ENCODE data around the gene ANXA2R. TPM values are rescaled to one million over a fixed set of nuclear protein-coding genes. Genes with fewer than 3 reads are reported as not detected.

The ANXA2R gene
- total and polyA plus RNA-seq, 2 of the 13 experiments (the other 11 are each of a cell fraction or from before 2014, with no cell fraction given) = 0.95 to 1.3 TPM

DNA sequence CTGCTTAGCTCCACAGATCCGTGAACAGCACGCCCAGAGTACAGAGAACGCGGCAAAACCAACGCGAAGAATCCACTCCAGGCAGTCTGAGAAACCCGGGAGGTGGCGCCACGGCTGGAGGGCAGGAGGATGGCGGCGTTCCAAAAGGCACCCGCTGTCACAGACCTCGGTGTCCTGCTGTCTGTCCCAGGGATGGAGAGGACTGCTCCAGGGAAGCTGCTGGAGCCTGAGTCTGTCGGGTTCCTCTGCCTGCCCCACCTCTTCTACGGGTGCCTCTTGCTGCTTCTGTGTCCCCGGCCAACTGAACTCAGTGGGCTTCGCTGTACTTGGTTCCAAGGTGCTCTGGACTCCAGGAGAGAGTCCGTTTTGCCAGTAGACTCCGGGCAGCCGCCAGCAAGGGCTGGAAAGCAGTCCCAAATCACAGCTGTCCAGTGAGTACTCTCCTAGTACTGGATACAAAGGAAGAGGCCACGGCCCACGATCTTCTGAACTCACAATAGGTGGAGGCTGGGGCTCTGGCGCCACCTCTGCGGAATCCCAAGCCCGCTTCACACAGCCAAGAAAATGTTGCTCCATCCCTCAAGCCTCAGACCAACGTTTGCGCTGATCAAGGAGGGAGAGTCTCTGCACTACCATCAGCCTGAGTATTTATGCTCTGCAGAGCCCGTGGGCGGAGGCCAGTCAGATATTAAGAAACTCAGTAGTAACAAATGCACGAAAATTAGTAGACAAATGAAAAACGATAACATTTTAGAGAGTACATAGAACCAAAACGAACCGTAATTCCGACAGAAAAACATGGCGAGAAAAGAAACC, 440 bp downstream of the ANXA2R start (continued):
- TF ChIP-seq CSRNP2 (CRISPR knock-in tag; conservative IDR thresholded peaks at IDR 0.05; ENCODE audit: low read depth) (no peak), KLF6 (CRISPR knock-in tag; IDR thresholded peaks at IDR 0.05) (no peak), ZNF335 (CRISPR knock-in tag; IDR thresholded peaks at IDR 0.05) (no peak; the same call in 1 of the 2 replicates), TFDP1 (CRISPR knock-in tag; IDR thresholded peaks at IDR 0.05; ENCODE audit: borderline replicate concordance) (peak; percentile 54; the same call in 1 of the 2 replicates), ZNF709 (CRISPR knock-in tag; IDR thresholded peaks at IDR 0.05) (no peak), GPBP1L1 (CRISPR knock-in tag; IDR thresholded peaks at IDR 0.05) (no peak), ATF5 (CRISPR knock-in tag; IDR thresholded peaks at IDR 0.05; ENCODE audit: low read depth) (no peak), ZBTB37 (CRISPR knock-in tag; IDR thresholded peaks at IDR 0.05) (no peak)
- TF ChIP-seq, protein P1, sequence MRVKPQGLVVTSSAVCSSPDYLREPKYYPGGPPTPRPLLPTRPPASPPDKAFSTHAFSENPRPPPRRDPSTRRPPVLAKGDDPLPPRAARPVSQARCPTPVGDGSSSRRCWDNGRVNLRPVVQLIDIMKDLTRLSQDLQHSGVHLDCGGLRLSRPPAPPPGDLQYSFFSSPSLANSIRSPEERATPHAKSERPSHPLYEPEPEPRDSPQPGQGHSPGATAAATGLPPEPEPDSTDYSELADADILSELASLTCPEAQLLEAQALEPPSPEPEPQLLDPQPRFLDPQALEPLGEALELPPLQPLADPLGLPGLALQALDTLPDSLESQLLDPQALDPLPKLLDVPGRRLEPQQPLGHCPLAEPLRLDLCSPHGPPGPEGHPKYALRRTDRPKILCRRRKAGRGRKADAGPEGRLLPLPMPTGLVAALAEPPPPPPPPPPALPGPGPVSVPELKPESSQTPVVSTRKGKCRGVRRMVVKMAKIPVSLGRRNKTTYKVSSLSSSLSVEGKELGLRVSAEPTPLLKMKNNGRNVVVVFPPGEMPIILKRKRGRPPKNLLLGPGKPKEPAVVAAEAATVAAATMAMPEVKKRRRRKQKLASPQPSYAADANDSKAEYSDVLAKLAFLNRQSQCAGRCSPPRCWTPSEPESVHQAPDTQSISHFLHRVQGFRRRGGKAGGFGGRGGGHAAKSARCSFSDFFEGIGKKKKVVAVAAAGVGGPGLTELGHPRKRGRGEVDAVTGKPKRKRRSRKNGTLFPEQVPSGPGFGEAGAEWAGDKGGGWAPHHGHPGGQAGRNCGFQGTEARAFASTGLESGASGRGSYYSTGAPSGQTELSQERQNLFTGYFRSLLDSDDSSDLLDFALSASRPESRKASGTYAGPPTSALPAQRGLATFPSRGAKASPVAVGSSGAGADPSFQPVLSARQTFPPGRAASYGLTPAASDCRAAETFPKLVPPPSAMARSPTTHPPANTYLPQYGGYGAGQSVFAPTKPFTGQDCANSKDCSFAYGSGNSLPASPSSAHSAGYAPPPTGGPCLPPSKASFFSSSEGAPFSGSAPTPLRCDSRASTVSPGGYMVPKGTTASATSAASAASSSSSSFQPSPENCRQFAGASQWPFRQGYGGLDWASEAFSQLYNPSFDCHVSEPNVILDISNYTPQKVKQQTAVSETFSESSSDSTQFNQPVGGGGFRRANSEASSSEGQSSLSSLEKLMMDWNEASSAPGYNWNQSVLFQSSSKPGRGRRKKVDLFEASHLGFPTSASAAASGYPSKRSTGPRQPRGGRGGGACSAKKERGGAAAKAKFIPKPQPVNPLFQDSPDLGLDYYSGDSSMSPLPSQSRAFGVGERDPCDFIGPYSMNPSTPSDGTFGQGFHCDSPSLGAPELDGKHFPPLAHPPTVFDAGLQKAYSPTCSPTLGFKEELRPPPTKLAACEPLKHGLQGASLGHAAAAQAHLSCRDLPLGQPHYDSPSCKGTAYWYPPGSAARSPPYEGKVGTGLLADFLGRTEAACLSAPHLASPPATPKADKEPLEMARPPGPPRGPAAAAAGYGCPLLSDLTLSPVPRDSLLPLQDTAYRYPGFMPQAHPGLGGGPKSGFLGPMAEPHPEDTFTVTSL (CRISPR knock-in tag; IDR thresholded peaks at IDR 0.05; ENCODE audit: borderline replicate concordance) = 0 out of 2 replicates have a peak, but pooled peaks have one; percentile 49
- TF ChIP-seq, protein P2, sequence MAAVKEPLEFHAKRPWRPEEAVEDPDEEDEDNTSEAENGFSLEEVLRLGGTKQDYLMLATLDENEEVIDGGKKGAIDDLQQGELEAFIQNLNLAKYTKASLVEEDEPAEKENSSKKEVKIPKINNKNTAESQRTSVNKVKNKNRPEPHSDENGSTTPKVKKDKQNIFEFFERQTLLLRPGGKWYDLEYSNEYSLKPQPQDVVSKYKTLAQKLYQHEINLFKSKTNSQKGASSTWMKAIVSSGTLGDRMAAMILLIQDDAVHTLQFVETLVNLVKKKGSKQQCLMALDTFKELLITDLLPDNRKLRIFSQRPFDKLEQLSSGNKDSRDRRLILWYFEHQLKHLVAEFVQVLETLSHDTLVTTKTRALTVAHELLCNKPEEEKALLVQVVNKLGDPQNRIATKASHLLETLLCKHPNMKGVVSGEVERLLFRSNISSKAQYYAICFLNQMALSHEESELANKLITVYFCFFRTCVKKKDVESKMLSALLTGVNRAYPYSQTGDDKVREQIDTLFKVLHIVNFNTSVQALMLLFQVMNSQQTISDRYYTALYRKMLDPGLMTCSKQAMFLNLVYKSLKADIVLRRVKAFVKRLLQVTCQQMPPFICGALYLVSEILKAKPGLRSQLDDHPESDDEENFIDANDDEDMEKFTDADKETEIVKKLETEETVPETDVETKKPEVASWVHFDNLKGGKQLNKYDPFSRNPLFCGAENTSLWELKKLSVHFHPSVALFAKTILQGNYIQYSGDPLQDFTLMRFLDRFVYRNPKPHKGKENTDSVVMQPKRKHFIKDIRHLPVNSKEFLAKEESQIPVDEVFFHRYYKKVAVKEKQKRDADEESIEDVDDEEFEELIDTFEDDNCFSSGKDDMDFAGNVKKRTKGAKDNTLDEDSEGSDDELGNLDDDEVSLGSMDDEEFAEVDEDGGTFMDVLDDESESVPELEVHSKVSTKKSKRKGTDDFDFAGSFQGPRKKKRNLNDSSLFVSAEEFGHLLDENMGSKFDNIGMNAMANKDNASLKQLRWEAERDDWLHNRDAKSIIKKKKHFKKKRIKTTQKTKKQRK (IDR thresholded peaks at IDR 0.05; ENCODE audit: low read length) = no peak
